Measurements from ENCODE around the gene RARS2.
"Not testable (repeated sequence)": the region's sequence is repeated elsewhere in the genome, so short reads cannot be mapped to it uniquely, and the experiment has no call there.

The RARS2 gene, protein sequence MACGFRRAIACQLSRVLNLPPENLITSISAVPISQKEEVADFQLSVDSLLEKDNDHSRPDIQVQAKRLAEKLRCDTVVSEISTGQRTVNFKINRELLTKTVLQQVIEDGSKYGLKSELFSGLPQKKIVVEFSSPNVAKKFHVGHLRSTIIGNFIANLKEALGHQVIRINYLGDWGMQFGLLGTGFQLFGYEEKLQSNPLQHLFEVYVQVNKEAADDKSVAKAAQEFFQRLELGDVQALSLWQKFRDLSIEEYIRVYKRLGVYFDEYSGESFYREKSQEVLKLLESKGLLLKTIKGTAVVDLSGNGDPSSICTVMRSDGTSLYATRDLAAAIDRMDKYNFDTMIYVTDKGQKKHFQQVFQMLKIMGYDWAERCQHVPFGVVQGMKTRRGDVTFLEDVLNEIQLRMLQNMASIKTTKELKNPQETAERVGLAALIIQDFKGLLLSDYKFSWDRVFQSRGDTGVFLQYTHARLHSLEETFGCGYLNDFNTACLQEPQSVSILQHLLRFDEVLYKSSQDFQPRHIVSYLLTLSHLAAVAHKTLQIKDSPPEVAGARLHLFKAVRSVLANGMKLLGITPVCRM

GRCh38 chr6:87589693-87590416, at the start of gene RARS2, which contains the start of gene ORC3:
TSS of gene RARS2 (minus strand) at chr6:87589987. CDS start at chr6:87589957, 30 bp downstream.
TSS of gene ORC3 (plus strand) at chr6:87590135. CDS start at chr6:87590169, 34 bp downstream.
- peak; percentile 96 for FAIRE-seq
- peak; percentile 87 for DNase-seq (ENCODE audit: insufficient read length, low spot score)

GRCh38 chr6:87639373-87639772, 49.6 kb upstream of the RARS2 start:
- DNase-seq (ENCODE audit: insufficient read length, low spot score) (no peak), FAIRE-seq (no peak)

GRCh38 chr6:87637106-87637505, 47.3 kb upstream of the RARS2 start:
- no peak for FAIRE-seq
- no peak for DNase-seq (ENCODE audit: insufficient read length, low spot score)

DNA sequence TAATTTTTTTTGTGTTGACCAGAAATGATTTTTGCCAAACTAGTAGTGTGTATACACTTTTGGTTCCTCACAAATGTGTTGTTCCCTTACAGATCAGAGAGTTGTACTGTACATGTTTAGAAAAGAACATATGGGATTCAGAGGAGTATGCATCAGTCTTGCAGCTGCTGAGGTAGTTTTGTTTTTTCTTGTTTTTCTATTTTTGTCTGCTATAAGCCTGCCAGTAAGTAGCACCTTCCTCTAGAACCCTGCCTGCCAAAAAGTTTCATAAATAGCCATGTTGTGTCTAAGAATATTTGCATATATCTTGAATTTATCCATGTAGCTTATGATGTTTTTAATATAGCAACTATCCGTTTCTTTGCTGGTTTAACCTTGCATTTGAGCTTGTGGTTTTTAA, 46.5 kb upstream of the RARS2 start:
- FAIRE-seq (peak; percentile 63), DNase-seq (ENCODE audit: insufficient read length, low spot score) (no peak)

DNA sequence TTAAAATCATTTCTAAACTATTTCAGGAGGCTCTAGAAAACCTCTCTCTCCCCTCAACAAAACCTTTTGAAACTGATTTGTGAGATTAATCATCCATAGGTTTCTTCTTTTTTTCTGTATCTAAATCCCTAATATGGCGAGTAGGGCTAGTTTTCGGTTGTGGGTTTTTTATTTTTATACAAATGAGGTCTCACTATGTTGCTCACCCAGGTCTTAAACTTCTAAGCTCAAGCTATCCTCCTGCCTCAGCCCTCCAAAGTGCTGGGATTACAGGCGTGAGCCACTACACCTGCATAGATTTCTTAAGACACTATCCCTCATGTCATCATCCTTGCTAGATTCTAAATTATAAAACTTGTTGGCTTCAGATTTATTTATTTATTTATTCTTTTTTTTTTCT, 44.1 kb upstream of the RARS2 start:
- no peak for FAIRE-seq

GRCh38 chr6:87630746-87631145, 41.0 kb upstream of the RARS2 start:
- no peak for FAIRE-seq
- no peak for DNase-seq (ENCODE audit: insufficient read length, low spot score)

More for the DNA sequence above, 44.1 kb upstream of the RARS2 start:
- DNase-seq (ENCODE audit: insufficient read length, low spot score) = no peak

DNA sequence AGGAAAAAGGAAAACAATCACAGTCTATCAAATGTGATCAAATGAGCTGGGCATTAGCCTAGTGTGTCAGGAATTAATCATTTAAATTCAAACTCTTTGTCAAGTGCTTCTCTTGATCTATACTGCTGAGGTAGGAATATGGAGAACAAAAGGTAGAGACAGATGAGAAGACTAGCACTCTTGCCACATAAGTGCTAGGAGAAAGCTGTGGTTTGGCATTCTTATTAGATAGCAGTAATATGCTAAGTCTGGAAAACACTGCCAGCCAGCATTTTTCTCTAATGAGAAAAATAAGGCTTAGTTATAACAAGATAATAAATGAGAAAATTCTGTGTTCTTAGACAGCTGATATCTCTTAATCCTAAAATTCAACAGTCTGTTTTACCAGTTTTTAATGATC, 39.1 kb upstream of the RARS2 start:
- FAIRE-seq (no peak), DNase-seq (ENCODE audit: insufficient read length, low spot score) (no peak)

DNA sequence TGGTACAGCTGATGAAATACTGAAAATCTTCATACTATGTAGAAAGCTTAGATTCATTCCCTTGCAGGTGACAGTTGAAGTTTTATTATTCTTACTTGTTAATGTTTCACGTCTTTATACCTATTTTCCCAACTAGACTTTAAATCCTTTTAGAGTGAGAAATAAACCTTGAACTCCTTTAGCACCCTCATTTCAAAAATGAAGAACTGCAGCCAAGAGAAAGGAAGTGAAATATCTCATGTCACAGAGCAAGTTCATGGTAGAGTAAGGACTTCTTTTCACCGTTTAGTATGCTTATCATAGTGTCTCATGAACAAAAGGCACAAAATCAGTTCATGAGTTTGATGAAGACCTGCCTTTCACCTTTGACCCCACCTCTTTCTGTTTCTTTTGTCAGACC, 38.6 kb upstream of the RARS2 start:
- FAIRE-seq = peak; percentile 8

GRCh38 chr6:87623248-87623647, 33.5 kb upstream of the RARS2 start:
- DNase-seq (ENCODE audit: insufficient read length, low spot score) (no peak), FAIRE-seq (peak; percentile 31)

More for the DNA sequence above, 38.6 kb upstream of the RARS2 start:
- DNase-seq (ENCODE audit: insufficient read length, low spot score) = no peak

DNA sequence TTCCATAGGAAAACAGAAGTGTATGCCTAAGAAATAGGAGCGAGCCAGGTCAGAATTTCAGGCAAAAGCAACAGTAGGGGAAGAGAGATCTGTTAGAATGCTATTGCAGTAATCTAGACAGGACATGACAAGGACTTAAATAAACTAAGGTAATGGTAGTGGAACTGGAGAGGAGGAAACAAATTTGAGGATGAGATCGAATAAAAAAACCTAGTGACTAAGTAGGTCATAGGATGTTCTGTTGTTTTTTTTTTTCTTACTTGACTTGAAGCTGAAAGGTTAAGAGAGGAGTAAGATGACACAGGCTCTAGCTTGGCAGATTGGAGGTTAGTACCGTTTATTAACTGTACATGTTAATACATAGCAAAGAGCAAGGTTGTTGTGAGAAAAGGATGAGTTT, 28.7 kb upstream of the RARS2 start:
- FAIRE-seq = no peak
- no peak for DNase-seq (ENCODE audit: insufficient read length, low spot score)

DNA sequence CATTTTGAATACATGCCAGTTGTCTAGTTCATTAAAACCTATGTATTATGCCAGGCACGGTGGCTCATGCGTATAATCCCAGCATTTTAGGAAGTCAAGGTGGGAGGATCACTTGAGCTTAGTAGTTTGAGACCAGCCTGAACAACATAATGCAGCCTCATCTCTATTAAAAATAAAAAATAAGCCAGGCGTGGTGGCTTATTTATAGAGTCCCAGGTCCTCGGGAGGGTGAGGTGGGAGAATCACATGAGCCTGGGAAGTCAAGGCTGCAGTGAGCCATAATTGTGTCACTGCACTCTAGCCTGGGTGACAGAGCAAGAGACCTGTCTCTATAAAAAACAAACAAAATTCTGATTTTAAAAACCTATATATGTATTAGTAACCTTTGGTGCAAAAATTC, 27.6 kb upstream of the RARS2 start:
- DNase-seq (ENCODE audit: insufficient read length, low spot score) (no peak), FAIRE-seq (no peak)

GRCh38 chr6:87613018-87613417, 23.2 kb upstream of the RARS2 start:
- DNase-seq (ENCODE audit: insufficient read length, low spot score); FAIRE-seq: not testable (repeated sequence)

GRCh38 chr6:87608802-87609201, 19.0 kb upstream of the RARS2 start:
- FAIRE-seq (peak; percentile 14), DNase-seq (ENCODE audit: insufficient read length, low spot score) (no peak)

DNA sequence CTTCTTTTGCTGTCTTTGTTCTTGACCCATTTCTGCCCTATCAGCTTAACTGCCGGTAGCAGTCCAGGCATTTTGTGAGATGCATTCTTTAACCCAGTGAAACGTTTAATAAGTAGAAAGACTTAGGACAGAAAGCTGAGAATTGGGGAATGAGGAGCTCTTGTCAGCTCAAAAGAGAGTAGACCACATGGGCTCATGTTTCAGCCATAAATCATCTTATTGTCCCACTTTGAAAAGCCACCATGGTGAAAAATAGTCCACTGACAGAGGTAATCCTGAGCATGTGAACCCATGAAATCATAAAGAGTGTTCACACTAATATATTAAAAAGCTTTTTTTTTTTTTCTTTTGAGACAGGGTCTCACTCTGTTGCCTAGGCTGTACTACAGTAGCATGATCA, 16.4 kb upstream of the RARS2 start:
- no peak for DNase-seq (ENCODE audit: insufficient read length, low spot score)
- FAIRE-seq = no peak

DNA sequence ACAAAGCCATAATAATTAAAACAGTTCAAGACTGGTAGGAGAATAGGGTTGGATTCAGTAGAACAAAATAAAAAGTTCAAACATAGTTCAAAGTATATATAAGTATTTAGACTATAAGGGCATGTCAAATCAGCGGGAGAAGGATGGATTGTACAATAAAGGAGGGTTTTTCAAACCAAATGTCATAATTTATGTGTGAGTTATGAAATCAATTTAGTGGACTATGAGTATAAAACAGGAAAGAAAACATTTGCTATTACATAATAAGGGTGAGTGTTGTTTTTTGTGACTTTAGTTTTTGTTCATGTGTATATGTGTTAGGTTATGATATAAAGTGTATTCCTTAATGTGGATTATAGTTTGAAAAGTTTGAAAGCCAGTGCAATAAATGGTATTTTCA, 10.8 kb upstream of the RARS2 start:
- no peak for FAIRE-seq

GRCh38 chr6:87590990-87591389, 1.2 kb upstream of the RARS2 start:
- DNase-seq (ENCODE audit: insufficient read length, low spot score) = no peak
- no peak for FAIRE-seq

More for the DNA sequence above, 10.8 kb upstream of the RARS2 start:
- no peak for DNase-seq (ENCODE audit: insufficient read length, low spot score)

DNA sequence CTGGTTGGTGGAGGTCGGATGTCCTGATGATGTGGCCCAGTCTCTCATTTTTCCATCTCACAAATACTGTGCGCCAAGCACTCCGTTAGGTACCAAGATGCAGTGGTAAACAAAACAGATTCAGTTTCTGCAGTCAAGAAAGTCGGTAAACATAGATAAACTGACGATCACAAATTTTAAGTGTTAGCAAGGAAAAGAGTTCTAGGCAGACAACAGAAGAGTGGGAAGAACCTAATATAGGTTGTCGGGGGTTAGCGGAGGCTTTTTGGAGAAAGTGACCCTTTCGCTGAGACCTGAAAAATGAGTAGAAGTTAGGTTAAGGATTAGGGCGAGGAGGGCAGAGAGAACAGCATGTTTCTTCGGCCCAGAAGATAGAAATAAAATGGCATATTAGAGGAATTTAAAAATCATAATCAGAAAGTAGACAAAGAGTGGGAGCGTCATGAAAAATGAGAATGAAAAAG, 662 bp upstream of the RARS2 start:
- DNase-seq (ENCODE audit: insufficient read length, low spot score) = no peak
- no peak for FAIRE-seq

DNA sequence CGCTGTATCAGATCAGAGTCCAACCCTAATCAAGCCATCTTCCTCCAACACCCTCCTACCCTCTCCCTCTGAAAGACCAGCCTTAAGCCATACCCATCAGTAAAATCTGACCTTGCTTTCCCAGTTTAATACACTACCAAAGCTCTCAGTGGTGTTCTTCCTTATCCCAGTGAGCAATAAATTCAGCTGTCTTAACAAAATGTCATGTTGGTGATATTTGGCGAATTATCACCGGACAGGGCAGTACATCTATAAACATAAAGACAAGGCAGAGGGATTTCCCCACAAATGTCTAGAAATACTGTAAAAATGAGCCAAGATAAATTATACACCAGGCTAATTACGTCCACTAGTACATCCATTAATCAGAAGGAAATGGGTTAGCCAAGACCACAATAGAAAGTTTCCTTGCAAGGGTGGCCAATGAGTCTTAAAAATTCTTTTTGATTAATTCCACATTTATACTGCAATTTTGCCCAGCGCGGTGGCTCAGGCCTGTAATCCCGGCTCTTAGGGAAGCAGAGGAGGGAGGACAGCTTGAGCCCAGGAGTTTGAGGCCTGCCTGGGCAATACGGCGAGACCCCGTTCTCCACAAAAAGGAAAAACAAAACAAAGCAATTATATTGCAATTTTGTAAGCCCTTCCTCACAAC, 905 bp downstream of the RARS2 start:
- DNase-seq (ENCODE audit: insufficient read length, low spot score) (no peak), FAIRE-seq (no peak)

DNA sequence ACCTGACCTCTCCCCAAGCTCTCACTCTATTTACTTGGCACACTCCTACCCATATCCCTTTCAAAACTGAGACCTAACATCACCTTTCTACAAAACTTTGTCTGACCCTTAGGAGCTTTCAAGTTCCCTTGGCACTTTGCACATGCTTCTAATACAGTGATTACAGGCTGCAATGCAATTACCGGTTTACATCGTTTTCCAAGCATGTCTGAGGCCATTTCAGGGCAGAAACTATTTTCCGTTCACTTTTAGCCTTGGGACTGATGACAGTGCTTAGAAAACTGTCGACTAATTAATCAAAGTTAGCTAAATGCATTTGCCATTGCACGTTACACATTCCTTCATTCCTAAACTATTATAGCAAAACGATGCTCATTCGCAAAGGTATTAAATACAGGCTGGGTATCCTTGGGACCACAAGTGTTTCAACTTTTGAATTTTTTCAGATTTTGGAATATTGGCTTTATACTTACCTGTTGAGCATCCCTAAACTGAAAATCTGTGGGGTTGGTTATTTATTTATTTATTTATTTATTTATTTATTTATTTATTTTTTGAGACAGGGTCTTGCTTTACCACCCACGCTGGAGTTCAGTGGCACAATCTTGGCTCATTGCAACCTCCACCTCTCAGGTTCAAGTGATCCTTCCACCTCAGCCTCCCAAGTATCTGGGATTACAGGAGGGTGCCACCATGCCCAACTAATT, 3.3 kb downstream of the RARS2 start:
- DNase-seq (ENCODE audit: insufficient read length, low spot score) (no peak), FAIRE-seq (no peak)

GRCh38 chr6:87583822-87584221, 6.0 kb downstream of the RARS2 start:
- DNase-seq (ENCODE audit: insufficient read length, low spot score) (no peak), FAIRE-seq (no peak)
